ENCODE measurements around the gene TBCK. TPM values are rescaled to one million over a fixed set of nuclear protein-coding genes. Genes with fewer than 3 reads are reported as not detected.

Gene TBCK
- total and polyA plus RNA-seq, 4 donors: 4.9 to 25.5 (median 15.8) TPM

- Histone ChIP-seq H3K27ac (ENCODE audit: low read depth in 1 of 2, low read length in 2 of 2) (no peak overlapping the region), H3K4me3 (ENCODE audit: low read depth in 1 of 3, low read length in 3 of 3) (no peak overlapping the region), H3K27me3 (ENCODE audit: control insufficient read depth in 4 of 4, insufficient read depth in 4 of 4, low read length in 3 of 4) (no peaks in the 10 kb centered on the region), H3K9ac (ENCODE audit: low read depth in 1 of 2, low read length in 2 of 2) (no peak overlapping the region), H3K4me1 (ENCODE audit: control insufficient read depth in 4 of 4, insufficient read depth in 4 of 4, low read length in 3 of 4) (no peaks in the 10 kb centered on the region), H3K9me3 (ENCODE audit: control insufficient read depth in 4 of 4, low read length in 3 of 4) (no peaks in the 10 kb centered on the region), H3K36me3 (ENCODE audit: control insufficient read depth in 4 of 4, insufficient read depth in 3 of 4, low read depth in 1 of 4, low read length in 3 of 4) (peaks cover 0 to 9% (median 3%) of the 10 kb centered on the region in 4 donors)
- TF ChIP-seq FOXA2 (IDR thresholded peaks at IDR 0.05) (no peak), TAF1 (conservative IDR thresholded peaks at IDR 0.05) (no peak), JUND (IDR thresholded peaks at IDR 0.05) (no peak), HNF4G (IDR thresholded peaks at IDR 0.05) (no peak)
- DNase-seq (ENCODE audit: low spot score): no peak
- 95% methylated on average over 10 of the region's 10 CpGs for WGBS
Measured at GRCh38 chr4:106256190-106256589, 59.8 kb downstream of the TBCK start.

- TF ChIP-seq CTCF (IDR thresholded peaks at IDR 0.05; ENCODE audit: low read depth, low read length, missing input control) (no peak), TAF1 (conservative IDR thresholded peaks at IDR 0.05) (no peak), FOXA1 (IDR thresholded peaks at IDR 0.05) (no peak), JUND (IDR thresholded peaks at IDR 0.05) (no peak), REST (IDR thresholded peaks at IDR 0.05) (no peak), HNF4G (IDR thresholded peaks at IDR 0.05) (no peak), MAX (IDR thresholded peaks at IDR 0.05) (no peak), EGR1 (IDR thresholded peaks at IDR 0.05; ENCODE audit: low read depth in 2 of 2) (no peak), GABPA (IDR thresholded peaks at IDR 0.05 in 1 of 2, conservative IDR thresholded peaks at IDR 0.05 in 1 of 2) (no peak), YY1 (IDR thresholded peaks at IDR 0.05) (no peak), ZBTB33 (IDR thresholded peaks at IDR 0.05) (no peak), NR2F2 (IDR thresholded peaks at IDR 0.05) (no peak), RAD21 (IDR thresholded peaks at IDR 0.05) (no peak), RXRA (IDR thresholded peaks at IDR 0.05) (no peak), ATF3 (IDR thresholded peaks at IDR 0.05) (no peak), FOXA2 (IDR thresholded peaks at IDR 0.05) (no peak)
- Histone ChIP-seq H3K27me3 (ENCODE audit: control insufficient read depth in 4 of 4, insufficient read depth in 4 of 4, low read length in 3 of 4) (no peaks in the 10 kb centered on the region), H3K9me3 (ENCODE audit: control insufficient read depth in 4 of 4, low read length in 3 of 4) (no peaks in the 10 kb centered on the region), H3K27ac (ENCODE audit: low read depth in 1 of 2, low read length in 2 of 2) (no peak overlapping the region), H3K36me3 (ENCODE audit: control insufficient read depth in 4 of 4, insufficient read depth in 3 of 4, low read depth in 1 of 4, low read length in 3 of 4) (peaks cover 0 to 9% (median 5%) of the 10 kb centered on the region in 4 donors), H3K4me1 (ENCODE audit: control insufficient read depth in 4 of 4, insufficient read depth in 4 of 4, low read length in 3 of 4) (no peaks in the 10 kb centered on the region), H3K9ac (ENCODE audit: low read depth in 1 of 2, low read length in 2 of 2) (no peak overlapping the region), H3K4me3 (ENCODE audit: low read depth in 1 of 3, low read length in 3 of 3) (no peak overlapping the region)
- DNase-seq (ENCODE audit: low spot score): no peak
- WGBS: 98% methylated on average over 8 of the region's 8 CpGs
Measured at GRCh38 chr4:106255195-106255594, 60.8 kb downstream of the TBCK start.

All from liver (tissue), 9 donors.